HG03159 (cell line): ENCODE results near the gene PEMT.
"Not testable (repeated sequence)": the region's sequence is repeated elsewhere in the genome, so short reads cannot be mapped to it uniquely, and the experiment has no call there.

Source experiments
- ATAC-seq: cut with Tn5 transposase; IDR thresholded peaks from one replicate; pipeline ENCODE4 v1.9.1; 2021; ENCODE audit warnings: mild to moderate bottlenecking, moderate library complexity; ENCODE audit not compliant: unreplicated experiment

PEMT gene

DNA sequence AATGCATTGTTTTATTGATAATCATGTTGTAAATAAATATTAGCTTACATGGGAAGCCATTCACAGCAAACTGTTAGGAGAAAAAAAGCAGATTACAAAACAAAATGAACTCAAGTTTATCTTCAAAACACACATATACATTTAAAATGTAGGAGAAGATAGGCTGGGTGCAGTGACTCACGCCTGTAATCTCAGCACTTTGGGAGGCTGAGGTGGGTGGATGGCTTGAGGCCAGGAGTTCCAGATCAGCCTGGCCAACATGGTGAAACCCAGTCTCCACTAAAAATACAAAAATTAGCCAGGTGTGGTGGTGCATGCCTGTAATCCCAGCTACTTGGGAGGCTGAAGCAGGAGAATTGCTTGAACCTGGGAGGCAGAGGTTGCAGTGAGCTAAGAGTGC lies 125.6 kb downstream of the PEMT start:
- ATAC-seq = not testable (repeated sequence)

DNA sequence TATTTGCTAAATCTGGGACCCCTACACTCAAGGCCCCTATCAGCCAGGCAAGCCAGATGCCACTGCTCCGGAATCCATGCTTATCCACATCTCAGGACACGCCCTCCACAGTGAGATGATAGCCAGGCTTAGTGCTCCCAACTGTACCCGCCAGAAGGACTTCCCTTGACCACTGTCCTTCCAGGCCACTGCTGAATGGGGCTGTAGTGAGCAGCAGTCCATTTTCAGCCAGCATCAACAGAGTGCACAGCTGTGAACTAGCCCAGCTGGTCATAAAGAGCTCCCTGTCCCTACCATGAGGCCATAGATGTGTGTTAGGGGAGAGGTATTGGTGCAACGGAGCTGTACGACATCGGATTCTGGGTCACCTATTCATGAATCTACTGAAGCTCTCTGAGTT lies 127.7 kb downstream of the PEMT start:
- no peak for ATAC-seq

DNA sequence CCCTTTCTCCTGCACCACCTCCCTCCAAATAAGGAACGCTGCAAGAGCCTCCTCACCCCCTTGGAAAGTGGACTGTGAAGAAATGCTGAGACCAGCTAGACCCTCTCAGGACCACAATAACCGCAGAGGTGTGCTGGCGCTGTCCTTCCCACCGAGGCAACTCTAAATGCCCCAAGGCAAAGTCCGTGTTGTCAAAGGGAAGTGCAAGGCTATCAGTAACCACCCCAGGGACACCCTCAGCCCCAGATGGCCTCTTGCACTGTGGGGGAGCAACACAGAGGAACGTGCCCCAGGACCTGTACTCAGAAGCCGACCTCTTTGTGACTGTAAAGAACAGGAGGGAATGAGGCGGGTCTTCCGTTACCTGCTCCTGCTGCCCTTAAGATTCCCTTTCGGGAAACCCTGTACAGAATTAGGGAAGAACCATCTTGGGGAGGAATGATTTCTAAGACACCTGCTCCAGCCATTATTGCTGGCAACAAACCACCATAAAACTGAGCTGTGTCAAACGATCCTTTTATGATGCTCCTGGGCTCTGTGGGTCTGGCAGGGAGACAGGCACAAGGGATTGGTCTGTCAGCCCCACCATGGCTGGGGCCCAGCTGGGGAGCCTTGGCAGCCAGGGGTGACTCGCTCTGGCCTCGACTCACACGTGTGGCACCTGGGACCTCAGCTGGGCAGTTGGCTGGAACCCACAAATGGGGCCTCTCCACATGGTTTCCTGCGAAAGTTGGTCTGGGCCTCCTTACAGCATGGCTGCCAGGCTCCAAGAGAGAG lies 129.3 kb downstream of the PEMT start:
- no peak for ATAC-seq

DNA sequence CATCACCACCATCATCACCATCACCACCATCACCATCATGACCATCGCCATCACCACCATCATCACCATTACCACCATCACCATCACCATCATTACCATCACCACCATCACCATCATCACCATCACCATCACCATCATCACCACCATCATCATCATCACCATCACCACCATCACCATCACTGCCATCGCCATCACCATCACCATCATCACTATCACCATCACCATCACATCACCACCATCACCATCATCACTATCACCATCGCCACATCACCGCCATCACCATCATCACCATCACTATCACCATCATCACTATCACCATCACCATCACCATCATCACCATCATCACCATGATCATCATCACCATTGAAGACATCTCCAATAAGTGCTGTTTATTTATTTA lies 131.5 kb downstream of the PEMT start:
- no peak for ATAC-seq

DNA sequence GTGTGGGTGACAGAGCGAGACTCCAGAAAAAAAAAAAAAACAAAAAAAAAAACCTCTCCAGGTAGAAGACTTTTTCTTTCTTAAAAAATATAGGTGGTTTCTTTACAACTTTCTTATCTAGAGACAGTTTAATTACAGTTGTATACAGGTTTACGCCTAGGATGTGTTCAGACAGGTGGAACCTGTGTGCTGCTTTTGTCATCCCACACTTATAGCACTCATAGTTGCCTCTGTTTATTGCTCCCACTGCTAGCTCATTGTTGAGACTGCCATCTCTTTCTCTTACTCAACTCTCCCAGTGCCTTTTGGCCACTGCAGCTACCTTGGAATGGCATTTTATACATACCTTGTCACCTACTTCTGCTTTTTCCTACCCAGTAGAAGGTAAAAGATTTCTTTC lies 133.8 kb downstream of the PEMT start:
- no peak for ATAC-seq

DNA sequence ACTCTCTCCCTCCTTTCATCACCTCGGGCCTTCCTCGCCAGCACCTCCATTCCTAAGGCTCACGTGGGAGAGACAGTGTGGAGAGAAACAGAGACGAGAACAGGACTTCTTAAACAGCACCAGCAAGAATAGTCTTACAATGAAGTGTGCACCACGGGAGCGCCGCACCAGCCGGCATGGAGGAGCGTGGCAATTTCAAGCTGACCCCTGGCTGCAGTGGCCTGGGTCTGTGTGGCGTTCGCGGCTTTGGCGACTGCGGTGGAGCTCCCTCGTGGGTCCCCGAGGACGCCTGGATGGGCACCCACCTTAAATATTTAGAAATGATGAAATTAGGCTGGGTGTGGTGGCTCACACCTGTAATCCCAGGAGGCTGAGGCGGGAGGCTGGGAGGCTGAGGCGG lies 135.3 kb downstream of the PEMT start:
- ATAC-seq = no peak
